HL-60 (cell line): ENCODE results near the gene UTP3.

Source experiments
- CTCF ChIP-seq: IDR thresholded peaks from one replicate; pipeline ENCODE4 v1.5.1; 2011; ENCODE audit warnings: low read length, control low read depth, inconsistent platforms; ENCODE audit not compliant: insufficient read depth
- GABPA ChIP-seq: IDR thresholded peaks from 2 replicates; pipeline ENCODE4 v1.6.1; 2012; ENCODE audit warnings: low read depth
- POLR2AphosphoS5 ChIP-seq: IDR thresholded peaks from 2 replicates; pipeline ENCODE4 v1.6.1; 2012; ENCODE audit warnings: low read depth
- REST ChIP-seq: IDR thresholded peaks from 2 replicates; pipeline ENCODE4 v1.6.1; 2012; ENCODE audit warnings: low read depth; ENCODE audit not compliant: insufficient replicate concordance

- no peak for TF ChIP-seq POLR2AphosphoS5
- TF ChIP-seq GABPA = no peak
- no peak for TF ChIP-seq CTCF
- TF ChIP-seq REST = no peak
Observed at GRCh38 chr4:70654605-70655011, 33.7 kb upstream of the UTP3 start.
